Hepatocyte (in vitro differentiated cells): Measurements from ENCODE around the gene MTFR2. TPM values are rescaled to one million over a fixed set of nuclear protein-coding genes. Genes with fewer than 3 reads are reported as not detected.

Experiments
- DNase-seq: peaks from one replicate; pipeline ENCODE4 v3.0.0-alpha.2; 2016; ENCODE audit warnings: low spot score
- H2AFZ ChIP-seq: fragments of 200-600 bp; sonication (generic); 2 replicates; pipeline ENCODE4 v1.6.0; 2016; ENCODE audit warnings: antibody characterized with exemption, mild to moderate bottlenecking
- H3K27ac ChIP-seq: fragments of 200-600 bp; sonication (generic); 2 replicates; pipeline ENCODE4 v1.5.1; 2016; ENCODE audit warnings: mild to moderate bottlenecking
- H3K27me3 ChIP-seq: fragments of 200-600 bp; sonication (generic); 2 replicates; pipeline ENCODE4 v1.6.1; 2016
- H3K36me3 ChIP-seq: fragments of 200-600 bp; sonication (generic); replicated peaks from 2 replicates; pipeline ENCODE4 v1.5.1; 2016; ENCODE audit warnings: low read depth; ENCODE audit not compliant: insufficient read depth
- H3K4me1 ChIP-seq: fragments of 200-600 bp; sonication (generic); 2 replicates; pipeline ENCODE4 v1.5.1; 2016; ENCODE audit warnings: mild to moderate bottlenecking, moderate library complexity; ENCODE audit not compliant: insufficient read depth
- H3K4me2 ChIP-seq: fragments of 200-600 bp; sonication (generic); 2 replicates; pipeline ENCODE4 v1.6.0; 2016
- H3K4me3 ChIP-seq: fragments of 200-600 bp; sonication (generic); 2 replicates; pipeline ENCODE4 v1.5.1; 2016; ENCODE audit warnings: mild to moderate bottlenecking
- H3K79me2 ChIP-seq: fragments of 200-600 bp; sonication (generic); 2 replicates; pipeline ENCODE4 v1.6.0; 2017; ENCODE audit warnings: mild to moderate bottlenecking
- H3K9me2 ChIP-seq: fragments of 200-600 bp; sonication (generic); replicated peaks from 2 replicates; pipeline ENCODE4 v1.6.0; 2017; ENCODE audit warnings: mild to moderate bottlenecking; ENCODE audit not compliant: insufficient read depth
- H3K9me3 ChIP-seq: fragments of 200-600 bp; sonication (generic); 2 replicates; pipeline ENCODE4 v1.5.1; 2016; ENCODE audit warnings: low read depth, mild to moderate bottlenecking
- H4K20me1 ChIP-seq: fragments of 200-600 bp; sonication (generic); 2 replicates; pipeline ENCODE4 v1.6.0; 2016; ENCODE audit warnings: mild to moderate bottlenecking; ENCODE audit not compliant: insufficient read depth, poor library complexity, severe bottlenecking
- EZH2 ChIP-seq: fragments of 200-600 bp; sonication (generic); IDR thresholded peaks from 2 replicates; pipeline ENCODE4 v1.6.1; 2016; ENCODE audit warnings: antibody characterized with exemption, mild to moderate bottlenecking, borderline replicate concordance
- EZH2phosphoT487 ChIP-seq: fragments of 200-600 bp; sonication (generic); IDR thresholded peaks from one replicate; pipeline ENCODE4 v1.6.1; 2018; ENCODE audit warnings: antibody characterized with exemption, mild to moderate bottlenecking, low read depth, moderate library complexity; ENCODE audit not compliant: unreplicated experiment, severe bottlenecking
- WGBS: methylation state at CpG from one replicate; pipeline ENCODE4 v1.1.6; 2016; ENCODE audit warnings: low lambda C conversion rate; ENCODE audit errors: missing lambda C conversion rate; 5-methylcytosine and 5-hydroxymethylcytosine counted together
- polyA plus RNA-seq: library from polyadenylated mRNA; unstranded; fragments of >200 nt; fragmentation: Nextera tagmentation; extraction: Ambion mirVana; gene quantifications from 2 replicates; pipeline ENCODE4 v1.2.1, GENCODE V29; 2016
- total RNA-seq: library from RNA; depleted of rRNA; stranded (reverse); fragments of >200 nt; gene quantifications from 2 replicates; pipeline ENCODE4 v1.2.3, GENCODE V29; 2014
- TF ChIP-seq, protein P1 (sequence below): fragments of 200-600 bp; sonication (generic); IDR thresholded peaks from 2 replicates; pipeline ENCODE4 v1.5.1; 2016; ENCODE audit warnings: antibody characterized with exemption, mild to moderate bottlenecking; ENCODE audit not compliant: poor library complexity

The MTFR2 gene
- total and polyA plus RNA-seq, 2 experiments from 2014 or later: 0.43 to 0.69 TPM

DNA sequence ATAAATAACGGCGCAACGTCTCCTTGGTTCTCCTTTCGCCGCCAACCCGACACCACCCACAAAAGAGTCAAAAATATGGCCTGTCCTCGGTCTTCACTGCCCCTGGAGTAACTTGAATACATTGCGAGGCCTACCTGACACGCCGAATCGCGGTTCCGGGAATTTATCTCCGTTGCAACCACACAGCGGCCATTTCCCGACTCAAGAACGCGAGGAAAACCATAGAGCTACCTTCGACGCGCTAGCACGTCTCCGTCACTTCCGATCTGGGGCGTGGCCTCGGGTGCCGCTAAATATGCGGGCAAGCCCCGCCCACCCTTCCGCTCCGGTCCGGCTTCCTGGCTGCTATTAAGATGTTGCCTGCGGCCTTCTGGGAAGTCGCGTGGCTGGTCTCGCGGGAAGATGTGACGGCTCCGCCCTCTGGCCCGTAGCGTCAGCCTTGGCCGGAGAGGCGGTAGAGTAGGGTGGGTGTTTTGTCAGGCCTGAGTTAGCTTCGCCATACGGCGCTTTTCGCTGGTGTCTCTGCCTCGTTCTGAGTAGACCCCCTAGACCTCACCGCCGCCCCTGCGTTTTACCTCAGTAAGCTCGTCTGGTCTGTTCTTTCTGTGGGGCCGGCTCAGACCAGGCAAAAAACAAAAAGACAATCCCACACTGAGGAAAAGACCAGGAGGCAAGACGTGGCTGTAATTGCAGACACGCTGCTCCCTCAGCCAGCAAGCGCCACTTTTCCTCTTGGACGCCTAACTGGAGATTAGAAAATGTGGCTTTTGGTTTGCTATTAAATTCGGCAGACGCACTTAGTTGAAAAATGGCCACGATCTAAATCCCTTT lies 39.7 kb upstream of the MTFR2 start, which contains the start of gene BCLAF1:
BCLAF1 (minus strand) TSS at position 268 of the 831 bp plus-strand sequence. CDS start 9,980 bp downstream, outside the sequence.
- Histone ChIP-seq H3K4me2 (peak within 1 kb of the TSS; percentile 94), H3K27ac (peak within 1 kb of the TSS; percentile 100), H3K9me3 (no peaks in the 10 kb centered on the region), H3K9me2 (no peaks in the 10 kb centered on the region), H3K79me2 (peaks cover 43% of the 10 kb centered on the region), H2AFZ (peak within 1 kb of the TSS; percentile 74), H4K20me1 (peaks cover 43% of the 10 kb centered on the region), H3K4me1 (peaks cover 21% of the 10 kb centered on the region), H3K36me3 (no peaks in the 10 kb centered on the region), H3K4me3 (peak within 1 kb of the TSS; percentile 70), H3K27me3 (no peaks in the 10 kb centered on the region)
- under 1% methylated on average over 60 of the region's 60 CpGs for WGBS
- TF ChIP-seq EZH2 (no peak), EZH2phosphoT487 (no peak)
- TF ChIP-seq, protein P1, sequence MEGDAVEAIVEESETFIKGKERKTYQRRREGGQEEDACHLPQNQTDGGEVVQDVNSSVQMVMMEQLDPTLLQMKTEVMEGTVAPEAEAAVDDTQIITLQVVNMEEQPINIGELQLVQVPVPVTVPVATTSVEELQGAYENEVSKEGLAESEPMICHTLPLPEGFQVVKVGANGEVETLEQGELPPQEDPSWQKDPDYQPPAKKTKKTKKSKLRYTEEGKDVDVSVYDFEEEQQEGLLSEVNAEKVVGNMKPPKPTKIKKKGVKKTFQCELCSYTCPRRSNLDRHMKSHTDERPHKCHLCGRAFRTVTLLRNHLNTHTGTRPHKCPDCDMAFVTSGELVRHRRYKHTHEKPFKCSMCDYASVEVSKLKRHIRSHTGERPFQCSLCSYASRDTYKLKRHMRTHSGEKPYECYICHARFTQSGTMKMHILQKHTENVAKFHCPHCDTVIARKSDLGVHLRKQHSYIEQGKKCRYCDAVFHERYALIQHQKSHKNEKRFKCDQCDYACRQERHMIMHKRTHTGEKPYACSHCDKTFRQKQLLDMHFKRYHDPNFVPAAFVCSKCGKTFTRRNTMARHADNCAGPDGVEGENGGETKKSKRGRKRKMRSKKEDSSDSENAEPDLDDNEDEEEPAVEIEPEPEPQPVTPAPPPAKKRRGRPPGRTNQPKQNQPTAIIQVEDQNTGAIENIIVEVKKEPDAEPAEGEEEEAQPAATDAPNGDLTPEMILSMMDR: no peak
- peak; percentile 100 for DNase-seq

DNA sequence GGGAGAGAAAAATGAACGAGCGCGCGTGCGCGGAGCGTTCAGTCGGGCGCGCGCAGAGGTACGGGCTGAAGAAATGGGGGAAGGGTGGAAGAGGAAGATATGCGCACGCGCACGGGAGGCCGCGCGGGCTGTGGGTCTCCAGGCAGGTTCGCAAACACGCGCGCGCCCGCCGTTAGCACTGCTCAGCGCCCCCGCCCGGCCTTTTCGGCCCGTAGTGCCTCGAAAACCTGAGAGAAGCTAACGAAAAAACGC lies 39.1 kb upstream of the MTFR2 start:
- no peaks in the 10 kb centered on the region for H3K36me3 ChIP-seq
- H2AFZ ChIP-seq: peak overlapping the region; percentile 74
- peak overlapping the region; percentile 70 for H3K4me3 ChIP-seq
- peak; percentile 97 for DNase-seq
- peaks cover 48% of the 10 kb centered on the region for H3K79me2 ChIP-seq
- peaks cover 48% of the 10 kb centered on the region for H4K20me1 ChIP-seq
- H3K9me3 ChIP-seq: no peaks in the 10 kb centered on the region
- H3K4me2 ChIP-seq: peak overlapping the region; percentile 94
- H3K9me2 ChIP-seq: no peaks in the 10 kb centered on the region
- peaks cover 21% of the 10 kb centered on the region for H3K4me1 ChIP-seq
- 1% methylated on average over 24 of the region's 34 CpGs for WGBS
- no peaks in the 10 kb centered on the region for H3K27me3 ChIP-seq
- TF ChIP-seq, protein P1: no peak
- TF ChIP-seq EZH2phosphoT487: no peak
- TF ChIP-seq EZH2: no peak
- H3K27ac ChIP-seq: peak overlapping the region; percentile 100

DNA sequence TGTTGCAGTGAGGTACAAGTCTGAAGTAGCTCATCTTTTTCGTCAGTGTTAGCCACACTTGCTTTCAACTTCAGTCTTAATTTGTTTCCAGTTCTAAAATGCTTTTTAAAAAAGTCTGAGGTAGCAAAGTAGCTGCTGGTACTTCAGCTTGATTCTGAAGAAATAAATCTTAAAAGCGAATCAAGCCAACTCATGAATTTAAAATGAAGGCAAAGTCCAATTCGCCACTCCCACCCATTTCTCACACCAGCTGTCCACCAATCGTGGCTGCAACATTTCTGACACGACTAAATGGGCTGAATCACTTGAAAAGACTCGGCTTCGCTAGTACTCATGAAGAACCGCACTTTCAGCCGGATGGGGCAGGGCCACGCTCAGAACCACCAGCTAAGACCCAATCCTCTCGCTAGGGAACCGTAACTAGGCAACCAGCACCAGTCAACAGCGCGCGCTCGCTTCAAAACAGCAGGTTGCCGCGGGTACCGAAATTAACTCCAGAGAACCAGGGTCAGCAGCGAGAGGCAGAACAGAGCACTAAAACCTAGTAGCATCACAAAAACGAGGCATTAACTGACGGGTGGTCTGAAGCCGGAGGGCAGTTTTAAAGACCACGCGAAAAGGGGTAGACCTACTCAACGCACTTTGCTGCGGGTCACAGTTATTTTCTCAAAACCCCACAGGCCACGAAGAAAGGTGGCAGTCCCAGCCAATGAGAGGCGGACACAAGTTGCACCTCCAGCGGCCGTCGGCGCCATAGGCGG lies 38.6 kb upstream of the MTFR2 start:
- peak overlapping the region; percentile 70 for H3K4me3 ChIP-seq
- H3K9me2 ChIP-seq: no peaks in the 10 kb centered on the region
- H3K27ac ChIP-seq: peak overlapping the region; percentile 100
- H3K4me2 ChIP-seq: peak overlapping the region; percentile 94
- peak; percentile 89 for DNase-seq
- H3K4me1 ChIP-seq: peaks cover 24% of the 10 kb centered on the region
- no peak for TF ChIP-seq EZH2
- no peak for TF ChIP-seq EZH2phosphoT487
- no peak overlapping the region for H2AFZ ChIP-seq
- no peaks in the 10 kb centered on the region for H3K9me3 ChIP-seq
- WGBS: 1% methylated on average over 28 of the region's 34 CpGs
- H3K79me2 ChIP-seq: peaks cover 53% of the 10 kb centered on the region
- peaks cover 54% of the 10 kb centered on the region for H4K20me1 ChIP-seq
- H3K27me3 ChIP-seq: no peaks in the 10 kb centered on the region
- H3K36me3 ChIP-seq: no peaks in the 10 kb centered on the region

DNA sequence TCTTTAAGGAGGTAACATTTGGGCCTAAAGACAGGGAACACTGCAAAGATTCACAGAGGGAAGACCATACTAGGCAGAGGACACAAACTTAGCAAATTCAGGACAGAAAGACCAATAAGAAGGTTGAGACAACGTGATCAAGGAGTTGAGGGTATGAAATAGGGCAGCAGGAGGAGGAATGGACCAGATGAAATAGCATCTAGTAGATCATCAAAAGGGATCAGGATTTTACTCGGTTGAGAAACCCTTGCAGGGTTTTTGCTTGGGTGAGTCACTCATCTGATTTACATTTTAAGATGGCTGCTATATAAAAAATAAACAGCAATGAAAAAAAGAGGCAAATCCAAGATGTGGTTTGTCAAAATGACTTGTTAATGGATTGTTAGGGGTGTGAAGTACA lies 34.8 kb upstream of the MTFR2 start:
- H3K4me3 ChIP-seq: no peak overlapping the region
- H2AFZ ChIP-seq: no peak overlapping the region
- no peaks in the 10 kb centered on the region for H3K36me3 ChIP-seq
- 45% methylated on average over 2 of the region's 2 CpGs for WGBS
- peaks cover 92% of the 10 kb centered on the region for H3K79me2 ChIP-seq
- no peaks in the 10 kb centered on the region for H3K9me2 ChIP-seq
- H3K27me3 ChIP-seq: no peaks in the 10 kb centered on the region
- peaks cover 31% of the 10 kb centered on the region for H3K4me1 ChIP-seq
- peak overlapping the region; percentile 6 for H3K27ac ChIP-seq
- peaks cover 92% of the 10 kb centered on the region for H4K20me1 ChIP-seq
- peak overlapping the region; percentile 59 for H3K4me2 ChIP-seq
- TF ChIP-seq, protein P1: no peak
- TF ChIP-seq EZH2 (no peak), EZH2phosphoT487 (no peak)
- no peaks in the 10 kb centered on the region for H3K9me3 ChIP-seq
- DNase-seq: no peak
